GM12878 (cell line): ENCODE data around the gene PIGX. TPM values are rescaled to one million over a fixed set of nuclear protein-coding genes. Genes with fewer than 3 reads are reported as not detected.

Experiments
- ATAC-seq: fragments of 200-7000 bp; cut with Tn5 transposase; 3 replicates; pipeline ENCODE4 v1.9.1; 2020; ENCODE audit warnings: mild to moderate bottlenecking, moderate library complexity
- BruUV-seq: library from RNA; stranded (reverse); fragments of 400-500 nt; replicated peaks from 2 replicates; lab custom pipeline; 2021; lab: Mats Ljungman, UMichigan
- CTCF ChIA-PET: fragments of 300-600 bp; sonication (Branson Sonifier 250); formaldehyde crosslinking; extraction: SDS; loops from one replicate; lab custom pipeline; 2021; ENCODE audit warnings: inconsistent platforms; lab: Yijun Ruan, JAX
- POLR2A ChIA-PET: fragments of 350-600 bp; formaldehyde crosslinking; extraction: SDS; loops from one replicate; lab custom pipeline; 2021; ENCODE audit warnings: inconsistent platforms; lab: Charles Lee
- RAD21 ChIA-PET: fragments of 300-600 bp; sonication (Branson Sonifier 250); formaldehyde crosslinking; loops from one replicate; lab custom pipeline; 2023; ENCODE audit warnings: antibody characterized with exemption; ENCODE audit not compliant: unreplicated experiment; lab: Charles Lee
- SMC1A ChIA-PET: fragments of 300-600 bp; sonication (Branson Sonifier 250); formaldehyde crosslinking; loops from one replicate; lab custom pipeline; 2023; ENCODE audit not compliant: unreplicated experiment, uncharacterized antibody; lab: Charles Lee
- DNase-seq: peaks from one replicate; pipeline ENCODE4 v3.0.0-alpha.2; 2011; ENCODE audit warnings: low read depth, low spot score
- FAIRE-seq: peaks from 3 replicates; lab custom pipeline; 2011; peaks lifted over from hg19 to GRCh38; lab: Jason Lieb, UNC
- H2AFZ ChIP-seq: 2 replicates; pipeline ENCODE4 v1.6.0; 2011; ENCODE audit warnings: low read depth, low read length, control low read depth; ENCODE audit not compliant: control insufficient read depth
- H3K27ac ChIP-seq: 2 replicates; pipeline ENCODE4 v1.5.1; 2011; ENCODE audit warnings: control low read depth; ENCODE audit not compliant: control insufficient read depth, insufficient read depth
- H3K27me3 ChIP-seq, 2 experiments: replicated peaks in 1 of 2; 2 replicates each; pipeline versions ENCODE4 v1.6.0 to v1.6.1; 2011; ENCODE audit warnings: low read length in 1 of 2; ENCODE audit not compliant: control insufficient read depth in 2 of 2, insufficient read depth in 2 of 2
- H3K36me3 ChIP-seq, 2 experiments: 2 replicates each; pipeline ENCODE4 v1.5.1; 2011; ENCODE audit warnings: low read length in 1 of 2; ENCODE audit not compliant: control insufficient read depth in 2 of 2, insufficient read depth in 2 of 2
- H3K4me1 ChIP-seq: 2 replicates; pipeline ENCODE4 v1.6.1; 2011; ENCODE audit warnings: mild to moderate bottlenecking, low read length, moderate library complexity, mixed read lengths; ENCODE audit not compliant: control insufficient read depth, insufficient read depth
- H3K4me2 ChIP-seq: 2 replicates; pipeline ENCODE4 v1.6.0; 2011; ENCODE audit warnings: control low read depth; ENCODE audit not compliant: control insufficient read depth, insufficient read depth
- H3K4me3 ChIP-seq: fragments of 200-600 bp; sonication (generic); 2 replicates; pipeline ENCODE4 v1.5.1; 2016
- H3K79me2 ChIP-seq: 2 replicates; pipeline ENCODE4 v1.6.0; 2011; ENCODE audit warnings: low read length; ENCODE audit not compliant: control insufficient read depth, insufficient read depth
- H3K9ac ChIP-seq: 2 replicates; pipeline ENCODE4 v1.8.0; 2011; ENCODE audit warnings: low read length, control low read depth, mixed read lengths; ENCODE audit not compliant: control insufficient read depth, insufficient read depth
- H3K9me3 ChIP-seq: replicated peaks from 3 replicates; pipeline ENCODE4 v1.5.1; 2011; ENCODE audit warnings: mild to moderate bottlenecking, low read length; ENCODE audit not compliant: control insufficient read depth, insufficient read depth
- H4K20me1 ChIP-seq: 2 replicates; pipeline ENCODE4 v1.6.0; 2011; ENCODE audit not compliant: control insufficient read depth, insufficient read depth
- CBX3 ChIP-seq: fragments of 200-600 bp; sonication (generic); IDR thresholded peaks from 2 replicates; pipeline ENCODE4 v1.6.1; 2016; ENCODE audit warnings: low read depth, borderline replicate concordance
- CBX5 ChIP-seq: sonication (generic); IDR thresholded peaks from 2 replicates; pipeline ENCODE4 v1.6.1; 2016; ENCODE audit warnings: low read depth, moderate library complexity, mild to moderate bottlenecking, inconsistent platforms
- CHD4 ChIP-seq: fragments of 200-600 bp; sonication (generic); IDR thresholded peaks from 2 replicates; pipeline ENCODE4 v1.6.1; 2016; ENCODE audit warnings: mild to moderate bottlenecking
- HDAC6 ChIP-seq: fragments of 200-600 bp; sonication (generic); IDR thresholded peaks from one replicate; pipeline ENCODE4 v1.8.0; 2017; ENCODE audit warnings: antibody characterized with exemption; ENCODE audit not compliant: unreplicated experiment
- KLF5 ChIP-seq: fragments of 450-650 bp; IDR thresholded peaks from 2 replicates; pipeline ENCODE4 v1.6.1; 2014; ENCODE audit warnings: mild to moderate bottlenecking; ENCODE audit not compliant: partially characterized antibody
- NR2C2 ChIP-seq: IDR thresholded peaks from 2 replicates; pipeline ENCODE4 v1.6.1; 2011; ENCODE audit warnings: borderline replicate concordance, low read depth; ENCODE audit not compliant: control insufficient read depth, insufficient read length
- SP1 ChIP-seq: IDR thresholded peaks from one replicate; pipeline ENCODE4 v1.6.1; 2011; ENCODE audit warnings: low read depth, low read length
- SPI1 ChIP-seq: IDR thresholded peaks from 2 replicates; pipeline ENCODE4 v1.6.1; 2011; ENCODE audit warnings: low read depth, mild to moderate bottlenecking, low read length, moderate library complexity, borderline replicate concordance; ENCODE audit not compliant: insufficient read depth
- TAF1 ChIP-seq: IDR thresholded peaks from 2 replicates; pipeline ENCODE4 v1.6.1; 2011; ENCODE audit warnings: mild to moderate bottlenecking, low read depth, low read length, borderline replicate concordance
- ZNF217 ChIP-seq: fragments of 450-650 bp; IDR thresholded peaks from 2 replicates; pipeline ENCODE4 v1.6.1; 2017; ENCODE audit warnings: antibody characterized with exemption, mild to moderate bottlenecking
- ZNF592 ChIP-seq: fragments of 450-650 bp; IDR thresholded peaks from 2 replicates; pipeline ENCODE4 v1.6.1; 2017; ENCODE audit warnings: mild to moderate bottlenecking, moderate library complexity
- WGBS: methylation state at CpG from one replicate; pipeline ENCODE4 v1.1.6; 2016; ENCODE audit warnings: low lambda C conversion rate; ENCODE audit not compliant: insufficient replicate concordance, insufficient coverage; ENCODE audit errors: missing lambda C conversion rate; 5-methylcytosine and 5-hydroxymethylcytosine counted together
- in situ Hi-C: fragments of 300-500 bp; cut with MboI; formaldehyde crosslinking; loops from 9 replicates; pipeline ENCODE4 v1.14.3; 2018; ENCODE audit warnings: mixed read lengths
- intact Hi-C: fragments of 100-400 bp; cut with micrococcal nuclease; formaldehyde crosslinking; loops from one replicate; pipeline ENCODE4 v1.14.2; 2022; ENCODE audit not compliant: unreplicated experiment
- polyA plus RNA-seq, 11 experiments: library from polyadenylated mRNA; depleted of rRNA in 4 of 11; unstranded in 6 of 11; stranded (reverse) in 5 of 11; fragments of >200 nt; fragmentation: Nextera tagmentation in 4 of 11; fragmentation: Illumina TruSeq in 1 of 11; extraction: Ambion mirVana in 4 of 11; extraction: Trizol in 1 of 11; gene quantifications; 1 replicate in 1 of 11; 2 replicates in 10 of 11; pipeline versions ENCODE4 v1.2.1 to v1.2.3, GENCODE V29; 2011 to 2016; ENCODE audit warnings: inconsistent platforms in 2 of 11, missing spikeins in 2 of 11, low read depth in 1 of 11
- total RNA-seq, 4 experiments: library from RNA; depleted of rRNA in 3 of 4; stranded (reverse); fragments of >200 nt in 3 of 4; fragmentation: Illumina TruSeq in 1 of 4; extraction: Trizol in 1 of 4; gene quantifications; 2 replicates each; pipeline versions ENCODE4 v1.2.1 to v1.2.3, GENCODE V29; 2013 to 2021
- TF ChIP-seq, protein P1 (sequence below): fragments of 450-650 bp; IDR thresholded peaks from 2 replicates; pipeline ENCODE4 v1.6.1; 2016; ENCODE audit warnings: mild to moderate bottlenecking

The PIGX gene
- total and polyA plus RNA-seq, 10 of the 15 experiments (the other 5 are each of a cell fraction or from before 2014, with no cell fraction given): 3.8 to 40.0 (median 22.3) TPM

- peaks cover 5 to 24% of the 10 kb centered on the region in 2 experiments for H3K36me3 ChIP-seq
Measured at GRCh38 chr3:196756732-196757131, 44.6 kb downstream of the PIGX start.

GRCh38 chr3:196757876-196758739 lies 45.9 kb downstream of the PIGX start:
- intact Hi-C loops (no loop called here), in situ Hi-C loops (no loop called here)
- BruUV-seq: no TSS peak
- Histone ChIP-seq H3K27ac (no peak overlapping the region), H3K9me3 (peaks cover 30% of the 10 kb centered on the region), H3K27me3 (no peaks in the 10 kb centered on the region), H2AFZ (no peak overlapping the region), H3K4me3 (no peak overlapping the region), H3K4me1 (no peaks in the 10 kb centered on the region), H3K4me2 (no peak overlapping the region), H3K9ac (no peak overlapping the region), H3K36me3 (peaks cover 5 to 24% of the 10 kb centered on the region in 2 experiments), H3K79me2 (peaks cover 63% of the 10 kb centered on the region), H4K20me1 (no peaks in the 10 kb centered on the region)
- 47% methylated on average over 9 of the region's 9 CpGs for WGBS
- CTCF ChIA-PET: interaction anchor here (1.0 kb wide), 1 partner anchor 13 kb away, joined by 3 read pairs; no protein-coding TSS in a partner anchor
- RAD21 ChIA-PET: no interaction called here
- DNase-seq (no peak), FAIRE-seq (no peak), ATAC-seq (peak; percentile 63)
- SMC1A ChIA-PET: interaction anchor here (0.6 to 1.3 kb wide), 3 partner anchors 11 to 123 kb away, joined by 3 read pairs; no protein-coding TSS in a partner anchor
- POLR2A ChIA-PET: interaction anchor here (1.6 kb wide), 1 partner anchor 17 kb away, joined by 4 read pairs; no protein-coding TSS in a partner anchor
- TF ChIP-seq CHD4 (no peak), ZNF217 (no peak), SP1 (no peak), HDAC6 (no peak), TAF1 (no peak), ZNF592 (no peak)
- TF ChIP-seq, protein P1, sequence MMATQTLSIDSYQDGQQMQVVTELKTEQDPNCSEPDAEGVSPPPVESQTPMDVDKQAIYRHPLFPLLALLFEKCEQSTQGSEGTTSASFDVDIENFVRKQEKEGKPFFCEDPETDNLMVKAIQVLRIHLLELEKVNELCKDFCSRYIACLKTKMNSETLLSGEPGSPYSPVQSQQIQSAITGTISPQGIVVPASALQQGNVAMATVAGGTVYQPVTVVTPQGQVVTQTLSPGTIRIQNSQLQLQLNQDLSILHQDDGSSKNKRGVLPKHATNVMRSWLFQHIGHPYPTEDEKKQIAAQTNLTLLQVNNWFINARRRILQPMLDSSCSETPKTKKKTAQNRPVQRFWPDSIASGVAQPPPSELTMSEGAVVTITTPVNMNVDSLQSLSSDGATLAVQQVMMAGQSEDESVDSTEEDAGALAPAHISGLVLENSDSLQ: no peak

More at GRCh38 chr3:196756732-196757131, 44.6 kb downstream of the PIGX start:
- DNase-seq: no peak
- no peak overlapping the region for H2AFZ ChIP-seq
- no peaks in the 10 kb centered on the region for H3K4me1 ChIP-seq
- H3K9ac ChIP-seq: no peak overlapping the region
- POLR2A ChIA-PET: interaction anchor here (0.6 kb wide), 1 partner anchor 12 kb away, joined by 3 read pairs; no protein-coding TSS in a partner anchor
- TSS peak; percentile 21 for BruUV-seq
- no peak overlapping the region for H3K27ac ChIP-seq
- H3K4me3 ChIP-seq: no peak overlapping the region
- H3K27me3 ChIP-seq: no peaks in the 10 kb centered on the region
- RAD21 ChIA-PET: no interaction called here
- 71% methylated on average over 4 of the region's 4 CpGs for WGBS
- SMC1A ChIA-PET: no interaction called here
- no peak overlapping the region for H3K4me2 ChIP-seq
- in situ Hi-C loops: no loop called here
- no peak for FAIRE-seq
- intact Hi-C loops: no loop called here
- no peaks in the 10 kb centered on the region for H4K20me1 ChIP-seq
- TF ChIP-seq CBX3: peak; percentile 46; the same call in 1 of the 2 replicates
- peak; percentile 98; the same call in 1 of the 2 replicates for TF ChIP-seq CBX5
- no peak for TF ChIP-seq NR2C2
- TF ChIP-seq KLF5: peak; percentile 34
- TF ChIP-seq SPI1: no peak
- H3K9me3 ChIP-seq: peaks cover 30% of the 10 kb centered on the region
- no peak for ATAC-seq
- CTCF ChIA-PET: interaction anchor here (0.9 kb wide), 1 partner anchor 11 kb away, joined by 3 read pairs; no protein-coding TSS in a partner anchor
- peaks cover 69% of the 10 kb centered on the region for H3K79me2 ChIP-seq
